Ovary (tissue), 3 donors: Measurements from ENCODE around the gene SLC25A31.

Source experiments
- POLR2A ChIP-seq: fragments of 450-650 bp; IDR thresholded peaks from one replicate; pipeline ENCODE4 v1.6.1; 2017; ENCODE audit warnings: antibody characterized with exemption, mild to moderate bottlenecking, moderate library complexity
- TF ChIP-seq, protein P1 (sequence below), 3 donors: fragments of 450-650 bp in 2 of 3; fragments of 200-600 bp in 1 of 3; IDR thresholded peaks; one replicate each; pipeline versions ENCODE4 v1.5.1 to v1.8.0; 2016 to 2022; ENCODE audit warnings: antibody characterized with exemption in 3 of 3, mild to moderate bottlenecking in 1 of 3
- donor health status: DM: no; HTN: no; CAD: no.

DNA sequence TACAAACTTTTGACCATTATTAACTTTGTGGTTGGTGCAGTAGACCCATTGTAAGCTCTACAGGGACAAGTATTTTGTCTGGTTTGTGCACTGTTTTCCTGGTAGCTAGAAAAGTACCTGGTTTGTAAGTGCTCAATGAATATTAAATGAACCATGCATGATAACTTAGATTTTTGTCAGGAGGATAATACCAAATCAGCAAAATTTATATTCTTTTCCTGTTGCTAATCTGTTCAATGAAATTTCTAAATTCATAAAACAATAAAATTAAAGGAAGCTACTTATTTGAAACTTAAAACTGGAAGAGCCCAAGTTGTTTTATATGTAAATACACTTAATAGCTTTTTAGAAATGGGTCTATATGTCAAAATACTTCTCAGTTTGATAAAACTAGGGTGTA lies 69.5 kb downstream of the SLC25A31 start:
- no peak for TF ChIP-seq POLR2A
- TF ChIP-seq, protein P1, sequence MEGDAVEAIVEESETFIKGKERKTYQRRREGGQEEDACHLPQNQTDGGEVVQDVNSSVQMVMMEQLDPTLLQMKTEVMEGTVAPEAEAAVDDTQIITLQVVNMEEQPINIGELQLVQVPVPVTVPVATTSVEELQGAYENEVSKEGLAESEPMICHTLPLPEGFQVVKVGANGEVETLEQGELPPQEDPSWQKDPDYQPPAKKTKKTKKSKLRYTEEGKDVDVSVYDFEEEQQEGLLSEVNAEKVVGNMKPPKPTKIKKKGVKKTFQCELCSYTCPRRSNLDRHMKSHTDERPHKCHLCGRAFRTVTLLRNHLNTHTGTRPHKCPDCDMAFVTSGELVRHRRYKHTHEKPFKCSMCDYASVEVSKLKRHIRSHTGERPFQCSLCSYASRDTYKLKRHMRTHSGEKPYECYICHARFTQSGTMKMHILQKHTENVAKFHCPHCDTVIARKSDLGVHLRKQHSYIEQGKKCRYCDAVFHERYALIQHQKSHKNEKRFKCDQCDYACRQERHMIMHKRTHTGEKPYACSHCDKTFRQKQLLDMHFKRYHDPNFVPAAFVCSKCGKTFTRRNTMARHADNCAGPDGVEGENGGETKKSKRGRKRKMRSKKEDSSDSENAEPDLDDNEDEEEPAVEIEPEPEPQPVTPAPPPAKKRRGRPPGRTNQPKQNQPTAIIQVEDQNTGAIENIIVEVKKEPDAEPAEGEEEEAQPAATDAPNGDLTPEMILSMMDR (IDR thresholded peaks at IDR 0.05), result no peak
